Ishikawa (cell line): ENCODE data around the gene CYP8B1.

Experiments
- CEBPB ChIP-seq: IDR thresholded peaks from 2 replicates; pipeline ENCODE4 v1.6.1; 2012
- EP300 ChIP-seq: IDR thresholded peaks from 2 replicates; pipeline ENCODE4 v1.6.1; 2012; ENCODE audit warnings: borderline replicate concordance
- TAF1 ChIP-seq: IDR thresholded peaks from 2 replicates; pipeline ENCODE4 v1.6.1; 2012; ENCODE audit warnings: low read depth, mild to moderate bottlenecking
- TCF12 ChIP-seq: IDR thresholded peaks from 2 replicates; pipeline ENCODE4 v1.6.1; 2012; ENCODE audit warnings: low read depth
- TEAD4 ChIP-seq: IDR thresholded peaks from 2 replicates; pipeline ENCODE4 v1.6.1; 2012
- TF ChIP-seq, protein P1 (sequence below): IDR thresholded peaks from 2 replicates; pipeline ENCODE4 v1.6.1; 2012
- TF ChIP-seq, protein P2 (sequence below): IDR thresholded peaks from 2 replicates; pipeline ENCODE4 v1.6.1; 2012

DNA sequence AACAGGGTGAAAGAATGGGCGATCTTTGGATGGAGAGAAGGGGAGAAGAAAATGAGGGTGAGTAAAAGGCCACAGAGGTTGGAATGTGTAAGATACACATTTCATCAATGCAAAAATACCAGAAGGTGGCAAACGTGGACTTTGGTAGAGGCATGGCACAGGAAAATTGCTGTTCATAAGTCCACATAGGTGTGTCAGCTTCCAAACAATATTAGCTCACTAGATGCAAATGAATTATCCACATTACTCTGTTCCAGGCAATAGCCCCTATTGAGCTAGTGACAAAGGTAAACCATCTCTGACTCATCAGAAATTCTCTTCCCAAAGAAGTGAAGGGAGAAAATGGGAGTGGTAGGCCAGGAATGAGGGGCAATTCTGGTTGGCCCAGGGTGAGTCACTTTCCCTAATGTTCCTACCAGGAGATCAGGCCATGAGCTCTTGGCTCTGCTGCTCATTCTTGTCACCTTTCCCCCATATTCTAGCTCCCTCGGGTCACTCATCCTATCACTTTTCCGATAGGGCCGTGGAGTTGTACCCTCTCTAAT lies 46.5 kb downstream of the CYP8B1 start:
- no peak for TF ChIP-seq TEAD4
- no peak for TF ChIP-seq EP300
- TF ChIP-seq, protein P1, sequence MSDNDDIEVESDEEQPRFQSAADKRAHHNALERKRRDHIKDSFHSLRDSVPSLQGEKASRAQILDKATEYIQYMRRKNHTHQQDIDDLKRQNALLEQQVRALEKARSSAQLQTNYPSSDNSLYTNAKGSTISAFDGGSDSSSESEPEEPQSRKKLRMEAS = no peak
- TF ChIP-seq, protein P2, sequence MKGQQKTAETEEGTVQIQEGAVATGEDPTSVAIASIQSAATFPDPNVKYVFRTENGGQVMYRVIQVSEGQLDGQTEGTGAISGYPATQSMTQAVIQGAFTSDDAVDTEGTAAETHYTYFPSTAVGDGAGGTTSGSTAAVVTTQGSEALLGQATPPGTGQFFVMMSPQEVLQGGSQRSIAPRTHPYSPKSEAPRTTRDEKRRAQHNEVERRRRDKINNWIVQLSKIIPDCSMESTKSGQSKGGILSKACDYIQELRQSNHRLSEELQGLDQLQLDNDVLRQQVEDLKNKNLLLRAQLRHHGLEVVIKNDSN = no peak
- TF ChIP-seq TCF12 = no peak
- no peak for TF ChIP-seq CEBPB
- TF ChIP-seq TAF1 = no peak
